22Rv1 (cell line): Measurements from ENCODE around the gene KNCN.

ENCODE experiments used
- H3K27ac ChIP-seq: fragments of 450-650 bp; 2 replicates; pipeline ENCODE4 v1.5.1; 2017
- ZFX ChIP-seq: fragments of 450-650 bp; IDR thresholded peaks from 2 replicates; pipeline ENCODE4 v1.6.1; 2017; ENCODE audit warnings: antibody characterized with exemption, borderline replicate concordance
- TF ChIP-seq, protein P1 (sequence below): fragments of 450-650 bp; IDR thresholded peaks from 2 replicates; pipeline ENCODE4 v1.5.1; 2017; ENCODE audit warnings: mild to moderate bottlenecking

KNCN gene

DNA sequence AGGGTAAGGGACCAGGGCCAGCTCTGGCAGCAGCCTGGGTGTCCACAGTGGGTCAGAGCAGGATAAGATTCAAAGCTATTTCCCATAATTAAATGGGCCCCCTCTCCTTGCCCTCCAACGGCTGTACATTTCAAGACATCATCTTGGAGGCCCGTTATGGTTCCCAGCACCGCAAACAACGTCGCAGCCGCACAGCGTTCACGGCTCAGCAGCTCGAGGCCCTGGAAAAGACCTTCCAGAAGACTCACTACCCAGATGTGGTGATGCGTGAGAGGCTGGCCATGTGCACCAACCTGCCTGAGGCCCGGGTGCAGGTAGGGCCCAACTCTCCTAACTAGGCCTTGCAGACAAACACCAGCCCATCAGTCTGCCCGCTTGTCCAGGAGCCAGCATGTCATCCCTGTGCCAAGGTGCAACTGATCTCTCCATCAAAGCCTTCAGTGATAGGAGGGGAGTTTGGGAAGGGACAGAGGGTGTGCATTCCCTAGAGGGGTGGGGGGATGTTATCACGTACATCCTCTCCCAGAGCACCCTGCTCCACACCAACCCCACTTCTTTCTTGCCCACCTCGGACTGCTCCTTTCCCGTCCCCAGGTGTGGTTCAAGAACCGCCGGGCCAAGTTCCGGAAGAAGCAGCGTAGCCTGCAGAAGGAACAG lies 41.0 kb downstream of the KNCN start:
- TF ChIP-seq, protein P1, sequence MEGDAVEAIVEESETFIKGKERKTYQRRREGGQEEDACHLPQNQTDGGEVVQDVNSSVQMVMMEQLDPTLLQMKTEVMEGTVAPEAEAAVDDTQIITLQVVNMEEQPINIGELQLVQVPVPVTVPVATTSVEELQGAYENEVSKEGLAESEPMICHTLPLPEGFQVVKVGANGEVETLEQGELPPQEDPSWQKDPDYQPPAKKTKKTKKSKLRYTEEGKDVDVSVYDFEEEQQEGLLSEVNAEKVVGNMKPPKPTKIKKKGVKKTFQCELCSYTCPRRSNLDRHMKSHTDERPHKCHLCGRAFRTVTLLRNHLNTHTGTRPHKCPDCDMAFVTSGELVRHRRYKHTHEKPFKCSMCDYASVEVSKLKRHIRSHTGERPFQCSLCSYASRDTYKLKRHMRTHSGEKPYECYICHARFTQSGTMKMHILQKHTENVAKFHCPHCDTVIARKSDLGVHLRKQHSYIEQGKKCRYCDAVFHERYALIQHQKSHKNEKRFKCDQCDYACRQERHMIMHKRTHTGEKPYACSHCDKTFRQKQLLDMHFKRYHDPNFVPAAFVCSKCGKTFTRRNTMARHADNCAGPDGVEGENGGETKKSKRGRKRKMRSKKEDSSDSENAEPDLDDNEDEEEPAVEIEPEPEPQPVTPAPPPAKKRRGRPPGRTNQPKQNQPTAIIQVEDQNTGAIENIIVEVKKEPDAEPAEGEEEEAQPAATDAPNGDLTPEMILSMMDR, result no peak
- no peak for TF ChIP-seq ZFX
- no peak overlapping the region for H3K27ac ChIP-seq

DNA sequence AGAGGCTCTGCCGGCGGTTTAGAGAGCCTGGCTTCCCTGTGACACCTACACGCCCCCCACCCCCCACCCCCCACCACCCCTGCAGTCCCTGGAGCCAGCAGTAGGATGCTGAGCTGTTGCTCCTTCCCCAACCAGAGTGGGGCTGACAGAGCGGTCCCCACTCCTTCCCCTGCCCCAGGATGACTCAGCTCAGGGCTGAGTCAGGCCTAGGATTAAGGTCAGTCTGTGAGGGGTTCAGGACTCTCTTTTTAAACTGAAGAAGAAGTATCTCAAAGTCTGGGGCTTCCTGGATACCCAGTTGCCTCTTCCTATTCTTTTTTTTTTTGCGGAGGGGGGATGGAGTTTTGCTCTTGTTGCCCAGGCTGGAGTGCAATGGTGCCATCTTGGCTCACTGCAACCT lies 42.7 kb downstream of the KNCN start:
- no peak overlapping the region for H3K27ac ChIP-seq
- TF ChIP-seq, protein P1, result no peak
- no peak for TF ChIP-seq ZFX

DNA sequence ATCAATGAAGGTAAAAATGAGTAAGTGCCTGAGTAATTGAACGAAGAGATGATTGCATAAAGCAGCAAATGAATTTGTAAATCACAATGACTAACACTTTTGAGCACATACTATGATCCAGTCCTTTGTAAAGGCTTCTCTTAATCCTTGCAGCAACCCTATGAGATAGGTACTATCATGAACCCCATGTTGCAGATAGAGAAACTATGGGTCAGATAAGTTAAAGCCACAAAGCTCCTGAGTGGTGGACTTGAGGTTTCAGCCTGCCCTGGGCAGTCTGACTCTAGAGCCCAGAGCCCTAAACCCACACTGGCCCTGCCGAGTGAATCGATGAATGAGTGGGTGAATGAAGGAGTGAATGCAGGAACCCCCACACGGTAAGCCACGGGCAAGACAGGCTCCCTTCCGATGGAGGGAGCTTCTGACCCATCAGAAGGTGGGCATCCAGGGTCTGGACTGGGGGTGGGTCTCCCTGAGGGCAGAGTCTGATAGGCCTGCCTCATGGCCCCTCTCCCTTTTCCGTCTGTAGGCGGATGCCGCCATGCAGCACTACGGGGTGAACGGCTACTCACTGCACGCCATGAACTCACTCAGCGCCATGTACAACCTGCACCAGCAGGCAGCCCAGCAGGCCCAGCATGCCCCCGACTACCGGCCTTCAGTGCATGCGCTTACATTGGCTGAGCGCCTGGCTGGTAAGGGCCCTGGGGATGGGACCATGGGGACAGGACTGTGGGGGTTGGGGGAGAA lies 44.8 kb downstream of the KNCN start:
- H3K27ac ChIP-seq, result no peak overlapping the region
- TF ChIP-seq ZFX, result no peak
- TF ChIP-seq, protein P1, result no peak

DNA sequence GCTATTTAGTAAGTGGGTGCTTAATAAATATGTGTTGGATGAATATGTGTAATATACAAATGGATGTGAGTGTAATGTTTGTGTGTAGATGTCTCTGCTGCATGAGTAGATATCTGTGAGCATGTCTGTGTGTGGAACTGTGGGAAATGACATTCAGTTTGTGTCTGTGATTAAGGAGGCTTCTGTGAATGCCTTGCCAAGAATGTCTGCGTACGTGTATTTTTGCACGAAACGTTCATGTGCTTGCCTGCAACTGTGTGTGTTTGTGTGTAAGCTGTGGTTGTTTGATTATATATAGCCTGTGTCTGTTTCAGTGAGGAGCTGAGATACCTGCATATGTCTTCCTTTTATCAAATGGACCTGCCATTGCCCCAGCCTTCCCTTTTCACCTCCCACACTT lies 48.0 kb downstream of the KNCN start:
- no peak for TF ChIP-seq ZFX
- no peak overlapping the region for H3K27ac ChIP-seq

DNA sequence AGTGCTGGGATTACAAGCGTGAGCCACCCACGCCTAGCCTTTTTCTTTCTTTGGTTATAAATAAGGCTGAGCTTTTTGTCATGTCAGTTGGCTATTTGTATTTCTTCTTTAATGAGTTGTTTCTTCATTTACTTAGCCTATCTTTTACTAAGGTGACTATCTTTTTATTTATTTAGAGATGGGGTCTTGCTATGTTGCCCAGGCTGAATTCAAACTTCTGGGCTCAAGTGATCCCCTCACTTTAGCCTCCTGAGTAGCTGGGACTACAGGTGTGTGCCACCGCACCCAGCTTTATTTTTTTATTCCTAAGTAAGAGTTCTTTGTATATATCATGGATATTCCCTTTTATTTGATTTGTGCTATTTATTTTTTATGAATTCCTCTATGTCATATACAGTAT lies 49.9 kb downstream of the KNCN start:
- no peak overlapping the region for H3K27ac ChIP-seq
- TF ChIP-seq ZFX, result no peak
- TF ChIP-seq, protein P1, result no peak

DNA sequence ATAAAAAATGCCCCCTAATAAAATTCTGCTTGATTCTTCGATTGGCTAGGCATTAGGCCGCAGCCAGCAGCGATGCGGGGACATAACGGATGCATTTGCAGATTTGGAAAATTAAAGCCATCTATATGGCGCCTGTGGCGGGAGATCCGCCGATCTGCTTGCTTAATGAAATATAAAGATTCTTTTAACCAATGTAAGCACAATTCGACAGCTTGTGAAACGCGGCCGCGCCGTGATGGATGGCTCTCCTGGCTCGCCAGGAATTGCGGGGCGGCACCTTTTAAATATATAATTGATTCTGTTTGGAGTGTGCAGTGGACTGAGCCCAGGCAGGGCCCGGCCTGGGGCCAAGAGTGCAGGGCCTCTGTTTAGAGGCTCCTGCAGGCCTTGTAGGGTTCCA lies 53.8 kb downstream of the KNCN start:
- no peak overlapping the region for H3K27ac ChIP-seq
- no peak for TF ChIP-seq ZFX
- TF ChIP-seq, protein P1, result no peak

DNA sequence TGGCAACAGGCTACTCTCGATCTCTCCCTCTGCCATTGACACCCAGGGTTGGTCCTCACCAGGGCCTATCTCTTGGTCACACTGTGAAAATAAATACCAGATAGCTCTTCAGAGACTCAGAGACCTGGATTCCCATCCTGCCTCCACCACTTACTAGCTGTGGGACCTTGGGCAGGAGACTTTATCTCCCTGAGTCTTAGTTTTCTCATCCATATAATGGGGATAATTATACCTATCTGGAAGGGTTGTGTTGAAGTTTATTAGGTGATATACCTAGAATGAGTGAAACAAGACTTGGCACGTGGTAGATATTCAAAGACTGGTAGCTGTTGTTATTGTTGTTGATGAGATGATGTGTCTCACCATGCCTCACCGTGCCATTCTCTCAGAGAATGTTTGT lies 54.4 kb downstream of the KNCN start:
- TF ChIP-seq, protein P1, result no peak
- TF ChIP-seq ZFX, result no peak
- H3K27ac ChIP-seq, result no peak overlapping the region
